ENCODE results near the gene GJB5.

The GJB5 gene

DNA sequence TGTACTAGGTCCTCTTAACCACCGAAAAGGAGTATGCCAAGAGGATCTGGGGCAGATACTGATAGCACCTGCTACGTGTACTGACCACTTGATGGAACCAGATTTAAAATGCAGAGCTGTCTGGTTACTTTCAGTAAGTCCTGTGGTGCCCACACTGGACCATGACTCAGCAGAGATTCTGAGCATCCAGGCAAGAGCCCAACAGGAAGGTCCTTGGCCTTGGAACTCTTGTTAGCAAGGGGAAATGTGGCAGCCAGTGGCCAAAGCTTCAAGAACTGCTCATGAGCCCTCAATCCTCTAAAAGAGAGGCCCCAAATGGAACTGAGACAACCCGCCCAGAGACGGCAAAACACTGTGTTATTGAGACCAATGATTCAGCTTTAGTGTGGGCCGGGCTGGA is 4.2 kb upstream of the GJB5 start:
- H3K4me3 ChIP-seq = no peak overlapping the region
- no peak for TF ChIP-seq CTCF (IDR thresholded peaks at IDR 0.05)
- DNase-seq = no peak

GRCh38 chr1:34753163-34753562 is 1.7 kb upstream of the GJB5 start:
- Histone ChIP-seq H3K9me3 (no peaks in the 10 kb centered on the region), H3K27ac (no peak overlapping the region), H3K4me1 (no peaks in the 10 kb centered on the region), H3K4me3 (no peak overlapping the region), H3K27me3 (peaks cover 0 to 17% of the 10 kb centered on the region in 2 donors), H3K36me3 (no peaks in the 10 kb centered on the region)
- intact Hi-C loops (cut with DNase I; ENCODE audit: low total_unique reads) = no loop called here
- no peak for TF ChIP-seq CTCF (IDR thresholded peaks at IDR 0.05)
- no peak for DNase-seq

More for the DNA sequence above, 4.2 kb upstream of the GJB5 start:
- intact Hi-C loops (cut with DNase I; ENCODE audit: low total_unique reads) = no loop called here
- no peaks in the 10 kb centered on the region for H3K36me3 ChIP-seq
- H3K9me3 ChIP-seq = no peaks in the 10 kb centered on the region
- H3K27me3 ChIP-seq = peaks cover 0 to 29% of the 10 kb centered on the region in 2 donors
- no peaks in the 10 kb centered on the region for H3K4me1 ChIP-seq
- no peak overlapping the region for H3K27ac ChIP-seq

DNA sequence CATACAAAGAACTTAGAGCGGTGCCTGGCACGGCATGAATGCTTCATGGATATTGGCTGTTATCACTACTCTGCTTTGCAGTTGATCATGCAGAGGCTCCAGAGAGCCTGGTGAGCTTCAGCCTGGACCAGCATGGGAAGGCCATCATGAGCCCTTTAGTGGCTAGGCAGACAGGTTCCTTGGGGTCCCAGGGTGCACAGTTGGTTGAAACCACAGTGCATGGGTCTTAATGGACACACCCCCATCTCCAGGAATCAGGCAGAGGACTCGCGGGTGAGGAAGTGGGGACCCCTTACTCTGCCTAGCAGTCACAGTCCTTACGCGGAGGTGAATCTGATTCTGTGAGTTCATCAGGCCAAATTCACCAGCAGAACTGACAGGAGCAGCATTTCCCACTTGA is 1.1 kb downstream of the GJB5 start:
- no peak overlapping the region for H3K4me3 ChIP-seq
- intact Hi-C loops (cut with DNase I; ENCODE audit: low total_unique reads) = no loop called here

DNA sequence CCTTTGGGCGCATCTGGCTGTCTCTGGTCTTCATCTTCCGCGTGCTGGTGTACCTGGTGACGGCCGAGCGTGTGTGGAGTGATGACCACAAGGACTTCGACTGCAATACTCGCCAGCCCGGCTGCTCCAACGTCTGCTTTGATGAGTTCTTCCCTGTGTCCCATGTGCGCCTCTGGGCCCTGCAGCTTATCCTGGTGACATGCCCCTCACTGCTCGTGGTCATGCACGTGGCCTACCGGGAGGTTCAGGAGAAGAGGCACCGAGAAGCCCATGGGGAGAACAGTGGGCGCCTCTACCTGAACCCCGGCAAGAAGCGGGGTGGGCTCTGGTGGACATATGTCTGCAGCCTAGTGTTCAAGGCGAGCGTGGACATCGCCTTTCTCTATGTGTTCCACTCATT is 2.5 kb downstream of the GJB5 start:
- Histone ChIP-seq H3K4me3 (no peak overlapping the region), H3K27me3 (peaks cover 0 to 18% of the 10 kb centered on the region in 2 donors), H3K36me3 (no peaks in the 10 kb centered on the region), H3K9me3 (no peaks in the 10 kb centered on the region), H3K27ac (no peak overlapping the region), H3K4me1 (no peaks in the 10 kb centered on the region)
- TF ChIP-seq CTCF (IDR thresholded peaks at IDR 0.05) = no peak
- intact Hi-C loops (cut with DNase I; ENCODE audit: low total_unique reads) = no loop called here
- DNase-seq = no peak

More for the DNA sequence above, 1.1 kb downstream of the GJB5 start:
- TF ChIP-seq CTCF (IDR thresholded peaks at IDR 0.05) = no peak
- peaks cover 0 to 13% of the 10 kb centered on the region in 2 donors for H3K27me3 ChIP-seq
- H3K4me1 ChIP-seq = no peaks in the 10 kb centered on the region
- DNase-seq = no peak
- H3K36me3 ChIP-seq = no peaks in the 10 kb centered on the region
- H3K27ac ChIP-seq = no peak overlapping the region
- no peaks in the 10 kb centered on the region for H3K9me3 ChIP-seq

GRCh38 chr1:34758751-34759150 is 3.9 kb downstream of the GJB5 start:
- DNase-seq = no peak
- Histone ChIP-seq H3K4me3 (no peak overlapping the region), H3K27ac (no peak overlapping the region), H3K9me3 (no peaks in the 10 kb centered on the region), H3K27me3 (peaks cover 0 to 23% of the 10 kb centered on the region in 2 donors), H3K4me1 (no peaks in the 10 kb centered on the region), H3K36me3 (no peaks in the 10 kb centered on the region)
- no peak for TF ChIP-seq CTCF (IDR thresholded peaks at IDR 0.05)
- intact Hi-C loops (cut with DNase I; ENCODE audit: low total_unique reads) = no loop called here
